ENCODE measurements around the gene BORCS5.

- TF ChIP-seq CTCF (IDR thresholded peaks at IDR 0.05) (no peak), EP300 (IDR thresholded peaks at IDR 0.05) (no peak), REST (IDR thresholded peaks at IDR 0.05) (no peak), SREBF2 (IDR thresholded peaks at IDR 0.05) (no peak), MAZ (IDR thresholded peaks at IDR 0.05; ENCODE audit: borderline replicate concordance, low read depth, low read length) (no peak), BHLHE40 (IDR thresholded peaks at IDR 0.05; ENCODE audit: low read depth, low read length) (no peak), RFX5 (IDR thresholded peaks at IDR 0.05) (no peak), POLR2A (IDR thresholded peaks at IDR 0.05; ENCODE audit: low read length) (no peak), CHD4 (IDR thresholded peaks at IDR 0.05; ENCODE audit: borderline replicate concordance) (no peak), MAX (IDR thresholded peaks at IDR 0.05) (no peak), CHD2 (IDR thresholded peaks at IDR 0.05; ENCODE audit: low read length, partially characterized antibody) (no peak)
These were observed 162.0 kb downstream of the BORCS5 start for GRCh38 chr12:12518919-12519318.
